DMS 273 treated with DMSO at 0.1 percent for 48 hours (cell line): ENCODE data around the gene FGFR2.

ENCODE experiments used
- DNase-seq: peaks from one replicate; lab custom pipeline; 2025; lab: John Stamatoyannopoulos, UW

The FGFR2 gene

DNA sequence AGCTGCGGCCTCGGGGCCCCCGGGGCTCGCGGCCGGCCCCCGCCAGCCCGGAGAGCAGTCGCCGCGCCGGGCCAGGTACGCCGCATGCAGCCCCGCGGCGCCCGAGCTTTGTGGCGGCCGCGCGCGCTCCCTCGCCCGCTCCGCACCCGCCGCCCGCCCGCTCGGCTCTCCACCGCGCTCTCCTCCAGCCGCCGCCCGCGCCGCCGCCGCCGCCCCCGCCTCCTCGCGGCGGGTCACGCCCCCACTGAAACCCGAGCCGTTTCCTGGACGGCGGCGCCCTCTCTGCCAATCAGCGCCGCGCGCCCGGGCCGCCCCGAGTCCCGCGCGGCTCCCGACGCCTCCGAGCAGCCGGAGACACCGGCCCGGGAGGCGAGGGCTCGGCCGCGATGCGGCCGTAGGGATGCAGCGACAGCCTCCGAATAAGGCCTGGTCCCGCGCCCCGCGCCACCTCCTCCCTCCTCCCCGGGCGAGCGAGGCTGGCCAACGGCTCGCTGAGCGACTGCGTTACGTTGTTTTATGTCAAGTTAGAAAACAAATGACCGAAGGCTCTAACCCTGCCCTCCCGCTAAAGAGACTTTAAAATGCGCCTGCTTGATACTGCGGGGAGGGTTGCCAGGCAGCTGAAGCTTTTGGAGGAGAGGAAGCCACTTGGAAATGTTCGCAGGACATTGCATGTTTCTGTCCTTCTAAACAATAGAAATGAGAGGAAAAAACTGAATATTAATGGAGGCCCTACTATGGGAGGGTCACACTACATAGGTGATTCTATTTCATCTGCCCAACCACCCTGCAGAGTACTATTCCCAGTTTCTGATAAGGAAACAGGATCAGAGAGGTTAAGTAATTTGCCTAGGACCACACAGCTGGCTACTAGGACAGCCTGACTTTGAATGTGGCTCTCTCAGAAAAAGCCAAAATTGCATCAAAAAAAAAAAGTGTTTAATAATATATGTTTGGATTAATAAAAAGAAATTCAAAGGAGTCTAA lies at the start of gene FGFR2:
Gene FGFR2 (minus strand): TSS at position 182 of the 987 bp plus-strand sequence. CDS start 4,627 bp downstream, outside the sequence.
- peak; percentile 46 for DNase-seq

DNA sequence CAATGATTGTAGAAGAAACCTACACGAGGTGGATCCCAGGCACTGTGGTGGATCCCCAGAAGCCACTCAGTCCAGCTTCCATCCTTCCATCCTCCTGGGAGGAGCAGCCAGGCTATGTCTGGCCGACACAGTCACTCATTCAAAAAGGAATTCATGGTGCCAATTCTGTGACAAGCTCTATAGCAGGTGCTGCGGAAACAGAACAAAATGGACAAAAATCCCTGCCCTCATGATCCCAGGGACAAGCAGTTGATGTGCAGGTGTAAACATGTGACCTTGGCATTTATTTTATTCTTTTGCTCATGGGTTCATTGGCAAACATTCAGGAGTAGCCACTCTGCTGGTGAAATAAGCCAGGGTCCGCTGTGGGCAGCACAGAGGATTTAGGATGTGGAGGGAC lies 49.2 kb upstream of the FGFR2 start:
- DNase-seq, result no peak

DNA sequence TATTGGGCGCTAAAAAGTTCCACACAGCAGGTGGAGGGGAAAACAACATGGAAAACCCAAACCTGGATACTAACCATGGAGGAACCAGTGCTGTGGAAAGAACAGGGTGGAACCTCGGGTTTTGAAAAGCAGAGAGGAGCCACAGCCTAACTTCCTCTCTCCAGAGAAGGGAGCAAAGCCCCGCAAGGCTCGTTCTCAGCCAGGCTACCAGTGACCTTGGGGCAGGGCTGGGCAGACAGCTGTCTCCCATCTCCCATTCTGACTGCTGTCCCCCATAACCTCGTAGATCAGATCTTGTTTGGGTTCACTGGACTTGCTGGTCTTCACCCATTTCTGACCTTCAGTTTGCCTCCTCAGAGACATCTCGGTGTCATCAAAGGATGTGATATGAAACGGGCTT lies 47.5 kb upstream of the FGFR2 start:
- no peak for DNase-seq

DNA sequence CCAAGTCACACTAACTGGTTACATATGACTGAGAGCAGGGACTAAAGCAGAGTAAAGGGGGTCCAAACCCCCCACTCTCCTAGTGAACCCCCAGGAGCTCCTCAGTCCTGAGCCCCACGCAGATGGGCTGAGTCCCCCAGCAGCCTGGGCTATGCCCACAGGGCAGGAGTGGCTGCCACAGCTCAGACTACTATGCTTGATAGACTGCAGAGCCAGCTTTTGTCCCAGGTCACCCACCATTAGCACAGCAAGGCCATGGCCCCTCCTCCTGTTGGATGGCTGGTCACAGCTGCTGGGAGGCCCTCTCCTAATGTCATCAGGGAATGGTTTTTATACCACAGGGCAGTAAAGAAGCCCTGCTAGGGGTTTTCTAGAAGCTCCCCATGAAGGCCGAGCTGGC lies 46.3 kb upstream of the FGFR2 start:
- no peak for DNase-seq

DNA sequence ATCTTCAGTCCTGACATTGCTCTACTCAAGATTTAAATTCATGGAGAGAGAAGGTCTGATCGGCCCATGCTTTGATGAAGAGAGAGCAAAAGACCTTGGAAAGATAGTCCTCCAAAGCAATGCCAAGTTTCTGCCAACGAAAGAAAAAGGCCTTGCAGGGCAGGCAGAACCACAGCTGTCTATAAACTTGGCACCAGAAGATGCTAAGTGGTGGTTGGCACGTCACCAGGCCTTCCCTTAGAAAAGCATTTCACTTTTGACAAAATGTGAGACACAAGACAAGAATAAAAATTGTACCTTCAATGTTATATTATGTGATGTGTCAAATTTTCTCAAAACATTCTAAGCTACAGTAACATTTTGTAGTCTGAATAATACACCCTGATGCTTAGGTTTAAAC lies 42.0 kb upstream of the FGFR2 start:
- no peak for DNase-seq

DNA sequence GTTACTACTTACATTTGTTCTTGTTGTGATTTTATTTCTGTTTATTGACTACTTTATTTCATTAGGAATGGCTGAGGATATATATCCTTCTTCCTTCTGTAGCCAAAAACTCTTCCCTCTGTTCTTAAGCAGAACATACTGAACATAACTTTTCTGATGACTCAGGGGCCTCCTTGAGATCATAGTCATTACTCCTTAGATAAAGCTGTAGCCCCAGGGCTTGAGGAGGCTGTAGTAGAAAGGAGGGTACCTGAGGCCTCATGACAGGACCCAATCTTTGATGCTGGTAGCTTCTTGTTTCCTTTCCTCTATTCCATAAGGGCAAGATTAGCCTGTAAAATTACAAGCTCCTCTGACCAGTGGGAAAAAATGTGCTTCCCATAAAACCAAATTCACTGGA lies 41.2 kb upstream of the FGFR2 start:
- no peak for DNase-seq

DNA sequence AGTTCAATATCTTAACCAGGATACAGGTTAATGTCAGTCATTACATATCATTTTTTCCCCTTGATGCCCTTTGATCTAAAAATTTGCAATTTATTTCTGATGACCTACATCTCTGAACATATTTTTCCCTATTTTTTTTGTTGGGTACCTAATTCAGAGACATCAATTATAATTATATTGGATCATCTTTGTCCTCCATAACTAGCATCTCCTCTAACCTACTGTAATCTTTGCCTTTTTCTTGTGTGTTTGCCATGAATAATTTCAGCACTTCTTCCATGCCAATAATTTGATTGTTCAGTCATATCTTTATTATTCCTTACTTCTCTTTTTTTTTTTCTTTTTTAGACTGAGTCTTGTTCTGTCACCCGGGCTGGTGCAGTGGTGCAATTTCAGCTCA lies 39.2 kb upstream of the FGFR2 start:
- no peak for DNase-seq

DNA sequence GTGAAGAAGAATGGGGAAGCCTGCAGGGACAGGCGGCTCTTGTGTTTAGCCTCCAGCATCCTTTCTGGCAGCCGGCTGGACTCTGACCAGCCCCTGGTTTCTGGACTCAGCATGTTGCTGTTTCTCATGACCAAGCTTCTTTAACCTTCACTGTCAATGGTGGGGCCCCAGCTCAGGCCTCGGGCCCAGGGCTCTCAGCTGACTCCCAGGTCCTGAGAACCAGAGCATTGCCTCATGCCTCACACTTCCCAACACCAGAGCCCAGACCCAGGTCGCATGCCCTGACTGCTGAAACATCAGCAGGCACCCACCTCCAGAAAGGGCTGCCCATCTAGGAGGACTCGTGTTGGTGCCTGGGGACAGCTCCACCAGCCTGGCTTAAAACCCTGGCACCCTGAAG lies 34.8 kb upstream of the FGFR2 start:
- no peak for DNase-seq

DNA sequence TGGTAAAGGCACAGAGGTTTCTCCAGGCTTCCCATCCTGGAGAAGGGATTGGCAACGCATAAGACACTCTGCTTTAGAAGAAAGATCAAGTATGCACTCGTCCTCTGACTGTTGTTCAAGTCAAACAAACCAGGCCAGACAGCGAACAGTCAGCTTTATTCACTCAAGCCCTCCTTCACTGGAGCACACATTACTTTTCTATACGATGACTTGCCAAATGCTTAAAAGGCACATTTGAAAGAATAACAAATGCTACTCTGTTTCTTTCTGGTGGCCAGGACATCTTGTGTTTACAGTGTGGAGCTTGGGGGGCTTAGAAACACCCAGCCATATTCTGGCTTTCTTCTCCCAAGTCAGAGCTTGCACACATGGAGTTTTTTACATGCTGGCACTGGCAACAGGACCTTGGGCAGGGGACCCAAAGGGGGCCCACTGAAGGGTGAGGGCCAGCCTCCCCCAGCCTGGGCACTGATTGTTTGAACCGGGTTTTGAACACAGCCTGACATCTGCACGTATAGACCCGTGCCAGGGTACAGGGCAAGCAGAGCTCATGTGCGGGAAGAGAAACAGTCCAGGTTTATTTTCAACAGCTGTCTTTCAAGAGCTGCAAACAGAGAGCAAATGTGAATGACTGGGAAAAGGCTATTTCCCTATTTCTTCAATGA lies 33.3 kb upstream of the FGFR2 start:
- no peak for DNase-seq

DNA sequence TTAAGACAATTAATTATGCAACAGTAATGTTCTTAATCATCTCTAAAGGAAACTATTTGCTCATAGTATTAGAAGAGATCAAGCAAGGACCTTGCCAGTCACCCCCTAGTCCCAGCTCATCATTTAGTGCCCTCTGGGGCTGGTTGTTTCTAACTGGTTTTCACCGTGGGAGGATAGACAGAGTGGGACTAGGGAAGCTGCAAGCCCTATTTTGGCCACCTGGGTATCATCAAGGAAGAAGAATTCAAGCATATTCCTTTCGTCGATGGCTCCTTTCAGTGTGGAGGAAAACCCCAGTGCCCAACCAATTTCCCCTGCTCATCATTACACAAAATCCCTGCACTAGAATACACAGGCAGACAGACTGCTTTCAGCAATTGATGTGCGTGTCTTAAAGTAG lies 30.6 kb upstream of the FGFR2 start:
- no peak for DNase-seq

DNA sequence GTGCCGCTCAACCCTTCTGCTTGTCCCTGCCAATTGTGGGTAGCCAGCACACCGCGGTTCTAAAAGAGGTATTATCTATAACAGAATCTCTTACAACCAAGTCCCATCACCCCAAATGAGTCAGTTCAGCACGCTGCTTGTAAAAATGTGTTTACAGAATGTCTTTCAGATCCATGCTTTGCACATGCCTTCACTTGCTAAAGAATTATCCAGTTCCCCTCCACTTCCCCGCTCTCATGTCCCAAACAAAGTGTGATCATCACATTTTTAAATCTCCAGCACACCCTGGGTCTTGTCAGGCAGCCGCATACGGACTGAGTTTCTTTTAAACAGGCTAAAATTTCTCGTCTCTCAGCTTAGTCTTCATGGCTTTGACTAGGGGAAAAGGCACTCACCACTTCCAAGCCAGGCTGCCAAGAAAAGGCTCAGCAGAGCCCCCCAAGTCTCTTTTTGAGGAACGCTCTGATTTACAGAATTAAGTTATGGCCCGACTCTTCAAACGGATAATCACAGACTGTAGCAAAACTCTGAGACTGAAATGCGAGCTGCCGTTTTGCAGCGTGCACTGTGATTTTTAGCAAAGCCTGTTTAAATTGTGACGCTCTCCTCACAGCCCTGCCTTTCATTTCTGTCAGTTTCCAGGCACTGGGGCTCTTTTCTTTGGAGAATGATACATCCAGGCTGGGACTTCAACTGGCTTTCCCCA lies 29.8 kb upstream of the FGFR2 start:
- no peak for DNase-seq

DNA sequence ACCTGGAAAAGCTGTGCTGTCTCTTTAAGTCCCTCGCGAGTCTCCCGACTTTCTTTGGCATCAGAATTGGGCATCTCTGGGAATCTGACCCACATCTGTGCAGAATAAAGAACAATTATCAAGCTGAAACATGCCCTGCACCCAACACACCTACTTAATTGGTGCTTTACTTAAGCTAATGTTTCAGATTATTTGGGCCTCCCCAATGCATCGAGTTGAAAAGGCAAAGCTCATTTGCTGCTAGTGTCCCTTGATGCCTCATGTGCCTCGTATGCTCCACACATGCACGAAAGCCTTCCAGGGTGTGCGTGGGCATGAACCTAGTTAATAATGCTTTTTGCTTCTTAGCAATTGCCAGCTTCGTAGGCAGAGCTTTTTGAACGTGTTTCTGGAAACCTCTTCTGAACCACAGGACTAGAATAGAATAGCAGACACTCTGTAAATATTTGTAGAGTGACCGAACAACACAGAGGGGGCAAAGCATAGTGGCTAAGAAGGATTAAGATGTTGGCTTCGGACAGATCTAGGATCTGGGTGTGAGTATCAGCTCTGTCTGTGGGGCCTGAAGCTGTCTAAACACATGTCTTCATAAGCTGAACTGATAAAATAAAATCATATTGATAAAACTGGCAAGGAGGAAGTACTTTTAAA lies 26.7 kb upstream of the FGFR2 start:
- DNase-seq, result peak; percentile 35

DNA sequence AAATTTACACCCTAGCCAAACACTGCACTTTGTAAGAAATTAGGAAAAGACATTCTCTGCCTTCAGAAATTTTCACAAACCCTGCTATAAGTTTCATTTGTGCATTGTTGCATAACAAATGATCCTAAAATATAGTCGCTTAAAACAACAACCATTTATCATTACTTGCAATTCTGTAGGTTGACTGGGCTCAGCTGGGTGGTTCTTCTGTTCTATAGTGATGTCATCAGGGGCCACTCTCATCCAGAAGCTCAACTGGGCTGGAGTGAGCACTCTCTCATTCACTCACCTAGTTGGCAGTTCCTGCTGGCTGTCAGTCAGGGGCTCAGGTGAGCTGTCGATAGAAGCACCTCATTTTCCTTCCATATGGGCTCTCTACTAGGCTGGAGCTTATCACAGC lies 20.7 kb upstream of the FGFR2 start:
- no peak for DNase-seq

DNA sequence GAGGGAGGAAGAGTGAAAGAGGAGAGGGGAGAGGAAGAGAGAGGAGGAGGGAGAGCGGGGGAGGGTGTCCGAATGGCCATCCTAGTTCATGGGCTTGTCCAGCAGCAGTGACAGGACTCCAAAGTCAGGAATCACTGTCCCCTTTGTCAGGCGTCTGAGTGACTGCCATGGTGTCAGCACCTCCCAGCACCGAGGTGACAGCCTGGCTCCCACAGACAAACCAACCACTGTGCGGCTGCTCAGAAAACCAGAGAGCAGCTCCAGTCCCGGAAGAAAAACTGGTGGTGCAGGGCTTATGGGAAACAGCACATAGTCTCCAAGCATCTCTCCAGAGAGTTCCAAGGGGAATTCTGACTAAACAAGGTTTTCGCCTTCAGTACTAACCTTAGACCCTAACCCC lies 18.9 kb upstream of the FGFR2 start:
- no peak for DNase-seq

DNA sequence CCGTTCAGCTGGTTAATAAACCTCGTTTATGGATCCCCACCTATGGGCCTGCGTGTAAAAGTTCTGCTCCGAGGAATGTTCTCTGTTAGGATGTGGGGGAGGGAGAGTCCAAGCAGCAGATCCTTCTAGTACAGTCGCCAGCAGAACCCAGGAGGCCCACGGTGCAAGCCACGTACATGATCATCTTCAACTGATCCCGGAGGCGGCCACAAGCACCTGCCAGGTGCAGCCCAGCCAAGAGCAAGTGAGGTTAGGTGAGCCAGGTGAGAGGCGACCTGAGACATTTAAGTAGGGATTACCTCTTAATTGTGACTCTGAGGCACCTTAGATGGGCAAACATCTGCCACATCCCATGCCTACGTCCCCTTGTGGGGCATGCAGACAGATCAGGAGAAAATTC lies 18.0 kb upstream of the FGFR2 start:
- DNase-seq, result no peak

DNA sequence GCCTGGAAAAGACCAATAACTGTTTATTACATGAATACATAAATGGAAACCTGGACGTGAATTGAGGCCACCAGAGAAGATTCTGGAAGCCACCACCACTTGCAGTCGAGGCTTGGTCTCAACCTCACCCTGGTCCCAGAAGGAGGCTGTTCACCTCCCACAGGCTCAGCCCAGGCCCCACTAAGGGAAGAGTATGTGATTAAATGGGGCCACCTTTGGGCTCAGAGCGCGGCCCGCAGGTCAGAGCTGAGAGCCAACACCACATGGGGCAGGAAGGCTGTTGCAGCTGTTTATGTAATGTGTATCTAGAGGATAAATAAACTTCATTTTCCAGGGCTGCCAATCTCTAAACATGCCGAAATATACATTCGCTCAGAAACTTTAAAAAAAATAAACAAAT lies 17.6 kb upstream of the FGFR2 start:
- no peak for DNase-seq

DNA sequence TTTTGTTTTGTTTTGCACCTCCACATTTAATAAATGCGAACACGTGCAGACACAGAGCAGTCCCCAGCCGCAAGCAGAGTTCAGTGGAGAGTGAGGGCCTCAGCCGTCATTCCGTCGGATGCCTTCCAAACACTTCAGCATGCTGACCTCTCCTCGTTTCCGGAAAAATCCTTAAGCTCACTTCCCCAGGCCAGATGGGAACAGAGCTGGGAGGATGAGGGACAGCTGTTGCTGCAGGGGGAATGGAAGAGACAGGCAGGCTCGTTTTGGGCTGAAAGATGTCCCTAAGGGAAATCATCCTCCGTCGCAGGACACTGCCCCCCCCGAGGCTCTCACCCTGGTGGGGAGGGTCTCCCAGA lies 17.2 kb upstream of the FGFR2 start:
- no peak for DNase-seq

DNA sequence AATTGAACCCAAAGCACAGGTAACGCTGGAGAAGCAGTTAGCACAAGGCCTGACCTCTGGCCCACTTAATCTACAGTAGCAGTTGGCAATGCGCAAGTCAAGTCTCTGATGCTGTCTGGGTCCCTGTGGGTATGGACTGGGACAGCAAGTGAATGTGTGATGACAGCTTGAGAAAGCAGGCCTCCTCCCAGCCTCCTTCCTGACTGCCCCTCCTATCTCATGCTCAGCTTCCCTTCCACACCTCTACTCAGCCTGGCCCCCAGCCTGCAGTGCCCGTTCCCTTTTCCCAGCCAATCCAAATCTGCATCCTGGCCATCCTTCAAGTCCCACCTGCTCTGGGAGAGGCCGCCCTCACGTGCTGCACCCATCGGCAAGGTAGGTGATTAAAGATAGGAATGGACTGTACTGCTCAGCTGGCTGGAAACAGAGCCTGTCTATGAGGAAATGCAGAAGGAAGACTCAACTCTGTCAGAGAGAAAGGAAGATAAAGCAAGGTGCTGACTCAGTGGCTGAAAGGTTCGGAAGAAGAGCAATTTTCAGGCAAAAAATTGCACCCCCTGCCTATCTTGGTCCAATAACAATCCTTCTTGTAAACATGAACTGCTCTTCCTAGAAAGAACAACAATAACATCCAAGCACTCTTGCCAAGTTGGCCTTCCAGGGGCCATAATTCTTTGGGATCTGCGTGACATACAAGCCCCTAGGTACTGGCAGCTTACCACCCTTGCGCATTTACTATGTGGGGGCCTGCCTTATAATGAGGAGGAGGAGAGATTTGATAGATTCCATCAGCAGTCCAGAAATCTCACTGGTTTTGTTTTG lies 16.6 kb upstream of the FGFR2 start:
- no peak for DNase-seq

DNA sequence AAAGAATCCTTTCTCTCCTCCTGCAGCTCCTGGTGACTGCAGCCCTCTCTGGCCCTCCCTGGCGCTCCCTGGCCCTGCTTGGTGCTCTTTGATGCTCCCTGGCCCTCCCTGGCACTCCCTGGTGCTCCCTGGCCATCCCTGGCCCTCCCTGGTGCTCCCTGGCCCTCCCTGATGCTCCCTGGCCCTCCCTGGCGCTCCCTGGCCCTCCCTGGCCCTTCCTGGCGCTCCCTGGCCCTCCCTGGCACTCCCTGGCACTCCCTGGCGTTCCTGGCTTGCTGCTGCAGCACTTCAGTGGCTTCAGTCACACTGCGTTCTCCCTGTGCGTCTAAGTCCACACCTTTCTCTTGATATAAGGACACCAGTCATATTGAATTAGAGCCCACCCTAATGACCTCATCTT lies 15.2 kb upstream of the FGFR2 start:
- DNase-seq, result no peak

DNA sequence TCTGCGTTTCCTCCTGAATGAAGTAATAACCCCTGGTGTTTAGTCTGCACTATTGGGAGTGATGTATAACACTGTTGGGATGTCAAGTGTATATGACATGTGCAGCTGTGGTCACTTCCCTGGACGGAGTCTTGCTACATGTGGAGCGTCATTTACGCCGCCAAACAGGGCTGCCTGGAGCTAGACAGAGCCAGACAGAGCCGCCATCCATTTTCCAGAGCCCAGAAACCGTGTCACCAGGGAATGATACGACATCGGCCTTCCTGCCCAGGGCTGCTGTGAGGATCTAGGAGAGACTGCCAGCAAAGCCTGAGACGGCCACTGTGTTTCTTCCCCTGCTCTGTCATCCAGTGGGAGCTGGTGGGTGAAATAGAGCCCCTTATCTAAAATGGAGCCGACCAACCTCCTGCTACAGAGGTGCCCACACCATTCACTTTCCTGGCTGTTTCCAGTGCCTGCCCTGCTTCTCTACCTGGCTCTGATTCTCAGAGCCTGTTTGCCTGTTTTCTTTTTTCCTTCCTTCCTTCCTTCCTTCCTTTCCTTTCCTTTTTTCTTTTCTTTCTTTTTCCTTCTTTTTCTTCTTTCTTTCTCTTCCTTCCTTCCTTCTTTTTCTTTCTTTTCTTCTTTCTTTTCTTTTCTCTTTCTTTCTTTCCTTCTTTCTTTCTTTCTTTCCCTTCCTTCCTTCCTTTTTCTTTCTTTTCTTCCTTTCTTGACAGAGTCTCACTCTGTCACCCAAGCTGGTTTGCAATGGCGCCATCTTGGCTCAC lies 13.3 kb upstream of the FGFR2 start:
- DNase-seq, result no peak
